Heart left ventricle (tissue), 16 donors: ENCODE data around the gene CYP39A1. TPM values are rescaled to one million over a fixed set of nuclear protein-coding genes. Genes with fewer than 3 reads are reported as not detected.

Experiments
- ATAC-seq, 4 donors: fragments of 200-7000 bp; cut with Tn5 transposase; one replicate each; pipeline ENCODE4 v1.9.1; 2020 to 2022; ENCODE audit warnings: moderate library complexity in 4 of 4, mild to moderate bottlenecking in 3 of 4, moderate number of reproducible peaks in 1 of 4
- DNase-seq, 5 donors: peaks; one replicate each; pipeline ENCODE4 v3.0.0-alpha.2; 2020
- H3K27ac ChIP-seq, 12 donors: fragments of 200-600 bp; sonication (generic) in 4 of 12; one replicate each; pipeline versions ENCODE4 v1.5.0 to v1.8.0; 2016 to 2022; ENCODE audit warnings: mild to moderate bottlenecking in 2 of 12
- H3K27me3 ChIP-seq, 9 donors: fragments of 200-600 bp; sonication (generic) in 2 of 9; one replicate each; pipeline versions ENCODE4 v1.5.1 to v1.8.0; 2016 to 2022; ENCODE audit warnings: mild to moderate bottlenecking in 3 of 9
- H3K36me3 ChIP-seq, 9 donors: fragments of 200-600 bp; sonication (generic) in 2 of 9; one replicate each; pipeline versions ENCODE4 v1.5.0 to v1.8.0; 2018 to 2022; ENCODE audit warnings: mild to moderate bottlenecking in 2 of 9
- H3K4me1 ChIP-seq, 12 donors: fragments of 200-600 bp; sonication (generic) in 4 of 12; one replicate each; pipeline versions ENCODE4 v1.5.0 to v1.8.0; 2016 to 2022; ENCODE audit warnings: mild to moderate bottlenecking in 3 of 12
- H3K4me3 ChIP-seq, 12 donors: fragments of 200-600 bp; sonication (generic) in 4 of 12; one replicate each; pipeline versions ENCODE4 v1.5.0 to v1.8.0; 2017 to 2022; ENCODE audit warnings: mild to moderate bottlenecking in 9 of 12, moderate library complexity in 4 of 12
- H3K9me3 ChIP-seq, 12 donors: fragments of 200-600 bp; sonication (generic) in 4 of 12; one replicate each; pipeline versions ENCODE4 v1.5.0 to v1.8.0; 2016 to 2022; ENCODE audit warnings: mild to moderate bottlenecking in 1 of 12
- POLR2A ChIP-seq, 2 donors: fragments of 450-650 bp; IDR thresholded peaks; one replicate each; pipeline ENCODE4 v1.6.1; 2017; ENCODE audit warnings: antibody characterized with exemption in 2 of 2, mild to moderate bottlenecking in 2 of 2, moderate library complexity in 2 of 2
- WGBS, 4 donors: extraction: QIAGEN DNeasy Blood & Tissue Kit in 2 of 4; methylation state at CpG; one replicate each; pipeline versions ENCODE4 v1.1.5 to v1.1.7; 2013 to 2018; 5-methylcytosine and 5-hydroxymethylcytosine counted together
- intact Hi-C, 10 donors: fragments of 100-400 bp; cut with DNase I; formaldehyde crosslinking; loops; one replicate each; pipeline versions ENCODE4 v1.11.1 to v1.14.2; 2022
- polyA plus RNA-seq, 2 donors: library from polyadenylated mRNA; stranded (reverse); fragments of 200-250 nt; gene quantifications; one replicate each; pipeline ENCODE4 v1.2.3, GENCODE V29; 2013
- total RNA-seq, 9 donors: library from RNA; depleted of rRNA in 2 of 9; stranded (reverse); fragments of >200 nt in 2 of 9; fragmentation: NEBNext Ultra II Directional in 3 of 9; extraction: Animal tissue kit (Norgen Biotek cat#: 25700) in 3 of 9; gene quantifications; one replicate each; pipeline versions ENCODE4 v1.1.0 to v1.2.4, GENCODE V29; 2016 to 2023
- TF ChIP-seq, protein P1 (sequence below), 12 donors: fragments of 200-600 bp; sonication (generic) in 4 of 12; IDR thresholded peaks; one replicate each; pipeline versions ENCODE4 v1.5.0 to v1.8.0; 2018 to 2022; ENCODE audit warnings: antibody characterized with exemption in 12 of 12, mild to moderate bottlenecking in 5 of 12
- donor health status: ischemic (EF 13 %, LVEDD 7.1; RV severe dilation, severe dysfunction).
- donor health status: healthy with polysubstance abuse.
- donor health status: DM: no; HTN: yes; CAD: no.
- donor health status: DM: no; HTN: no; CAD: no.
- donor health status: ischemic (EF 25% LVEDD 6.9; RV normal size, moderate dysfunction).
- donor health status: ischemic (EF 25% LVEDD 5.7; RV mildly dilated, moderate dysfunction).
- donor health status: healthy.
- donor health status: DM: yes; HTN: yes; CAD: no.
- donor health status: ischemic (EF 35%, LVEDD 5.7; RV mildly dilated, moderate dysfunction).
- donor health status: nonischemic (EF 11% LVEDD 7.7; RV severe dilation, severe dysfunction).
- donor health status: DM: yes; HTN: yes; CAD: no.
- donor health status: PGD.
- donor health status: ischemic (EF 29% LVEDD 5.4; RV normal size, mild dysfunction).
- donor health status: nonischemic (EF 23%, LVEDD 6.1; RV moderate dilation, normal function).

The CYP39A1 gene
- total and polyA plus RNA-seq, 11 donors, result 2.9 to 10.5 (median 5.2) TPM

- intact Hi-C loops, result no loop called here
- no peak for TF ChIP-seq POLR2A (IDR thresholded peaks at IDR 0.05)
- TF ChIP-seq, protein P1, sequence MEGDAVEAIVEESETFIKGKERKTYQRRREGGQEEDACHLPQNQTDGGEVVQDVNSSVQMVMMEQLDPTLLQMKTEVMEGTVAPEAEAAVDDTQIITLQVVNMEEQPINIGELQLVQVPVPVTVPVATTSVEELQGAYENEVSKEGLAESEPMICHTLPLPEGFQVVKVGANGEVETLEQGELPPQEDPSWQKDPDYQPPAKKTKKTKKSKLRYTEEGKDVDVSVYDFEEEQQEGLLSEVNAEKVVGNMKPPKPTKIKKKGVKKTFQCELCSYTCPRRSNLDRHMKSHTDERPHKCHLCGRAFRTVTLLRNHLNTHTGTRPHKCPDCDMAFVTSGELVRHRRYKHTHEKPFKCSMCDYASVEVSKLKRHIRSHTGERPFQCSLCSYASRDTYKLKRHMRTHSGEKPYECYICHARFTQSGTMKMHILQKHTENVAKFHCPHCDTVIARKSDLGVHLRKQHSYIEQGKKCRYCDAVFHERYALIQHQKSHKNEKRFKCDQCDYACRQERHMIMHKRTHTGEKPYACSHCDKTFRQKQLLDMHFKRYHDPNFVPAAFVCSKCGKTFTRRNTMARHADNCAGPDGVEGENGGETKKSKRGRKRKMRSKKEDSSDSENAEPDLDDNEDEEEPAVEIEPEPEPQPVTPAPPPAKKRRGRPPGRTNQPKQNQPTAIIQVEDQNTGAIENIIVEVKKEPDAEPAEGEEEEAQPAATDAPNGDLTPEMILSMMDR (IDR thresholded peaks at IDR 0.05), result no peak
- 96 to 100% (median 98%) methylated on average over 1 of the region's 1 CpG for WGBS, 4 donors
- no peak overlapping the region for H3K27ac ChIP-seq
- H3K9me3 ChIP-seq, result no peaks in the 10 kb centered on the region
- no peak overlapping the region for H3K4me3 ChIP-seq
- DNase-seq (no peak), ATAC-seq (no peak)
- H3K4me1 ChIP-seq, result no peaks in the 10 kb centered on the region
- no peaks in the 10 kb centered on the region for H3K36me3 ChIP-seq
- H3K27me3 ChIP-seq, result no peaks in the 10 kb centered on the region
Measured at GRCh38 chr6:46563924-46564323, 88.7 kb downstream of the CYP39A1 start.

DNA sequence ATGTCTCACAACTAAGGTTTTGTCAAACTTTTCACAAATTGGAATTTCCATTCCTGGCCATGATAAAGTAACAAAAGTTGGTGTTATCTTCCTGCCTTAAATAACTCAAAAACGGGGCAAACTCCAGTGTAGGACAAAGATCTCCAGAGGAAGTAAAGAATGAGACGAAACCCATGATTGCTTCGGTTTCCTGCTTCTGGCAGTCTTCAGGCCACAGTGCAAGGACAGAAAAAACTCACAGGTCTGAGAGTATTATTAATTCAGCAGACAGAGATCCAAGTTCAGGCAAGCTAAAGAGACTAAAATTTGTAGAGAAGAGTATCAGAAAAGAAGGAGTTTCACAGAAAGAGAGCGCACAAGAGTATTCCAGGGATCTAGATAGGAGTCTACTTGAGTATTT lies 96.6 kb downstream of the CYP39A1 start:
- no peak overlapping the region for H3K4me3 ChIP-seq
- no peak for DNase-seq
- no peaks in the 10 kb centered on the region for H3K27me3 ChIP-seq
- no peaks in the 10 kb centered on the region for H3K36me3 ChIP-seq
- no peaks in the 10 kb centered on the region for H3K9me3 ChIP-seq
- peak overlapping the region in 2 of 12 donors; percentile 2 to 20 for H3K27ac ChIP-seq
- no peak for ATAC-seq
- intact Hi-C loops, result no loop called here
- 57 to 59% (median 58%) methylated on average over 4 of the region's 4 CpGs for WGBS, 4 donors
- TF ChIP-seq POLR2A (IDR thresholded peaks at IDR 0.05), result no peak
- TF ChIP-seq, protein P1 (IDR thresholded peaks at IDR 0.05), result no peak
- peaks cover 0 to 5% (median 0%) of the 10 kb centered on the region in 12 donors for H3K4me1 ChIP-seq

DNA sequence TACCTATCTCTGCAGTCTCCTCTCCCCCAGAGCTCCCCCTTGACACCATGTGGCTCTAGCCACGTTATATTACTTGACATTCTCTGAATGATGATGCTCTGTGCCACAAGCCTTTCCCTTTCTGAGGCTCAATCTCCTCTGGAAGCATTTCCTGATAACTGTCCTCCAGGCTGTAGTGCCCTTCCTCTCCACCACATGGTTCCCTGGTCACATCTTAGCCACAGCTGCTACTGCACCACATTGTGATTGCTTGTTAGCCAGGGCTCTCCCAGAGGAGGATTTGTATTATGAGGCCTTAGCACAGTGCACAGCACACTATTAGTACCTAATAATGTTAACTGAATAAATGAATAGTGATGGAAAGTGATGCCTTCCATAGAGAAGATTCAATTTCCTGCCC lies 97.5 kb downstream of the CYP39A1 start:
- intact Hi-C loops, result no loop called here
- Histone ChIP-seq H3K9me3 (no peaks in the 10 kb centered on the region), H3K27ac (no peak overlapping the region), H3K27me3 (no peaks in the 10 kb centered on the region), H3K4me1 (peaks cover 0 to 5% (median 0%) of the 10 kb centered on the region in 12 donors), H3K4me3 (no peak overlapping the region), H3K36me3 (no peaks in the 10 kb centered on the region)
- 36 to 59% (median 53%) methylated on average over 1 of the region's 1 CpG for WGBS, 4 donors
- DNase-seq (no peak), ATAC-seq (peak in 2 of 4 donors; percentile 32 to 63)
- TF ChIP-seq, protein P1 (IDR thresholded peaks at IDR 0.05), result peak in 1 of 12 donors; percentile 15
- TF ChIP-seq POLR2A (IDR thresholded peaks at IDR 0.05), result no peak

DNA sequence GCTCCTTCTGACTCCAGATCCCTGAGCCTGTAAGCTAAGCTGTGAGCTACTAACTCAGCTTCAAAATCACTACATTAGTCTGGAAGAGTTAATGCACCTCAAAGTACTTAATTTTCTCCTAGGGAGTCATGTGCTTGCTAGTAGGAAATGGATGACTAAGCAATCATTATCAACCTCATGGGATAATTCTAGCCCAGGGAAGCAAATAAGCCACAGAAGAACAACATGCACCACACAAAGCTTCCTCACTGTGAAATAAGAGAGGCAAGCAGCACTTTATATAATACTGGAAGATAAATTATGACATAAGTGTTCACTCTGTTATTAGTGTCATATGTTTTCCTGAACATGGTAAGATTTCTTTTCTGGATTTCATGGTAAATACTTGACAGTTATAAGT lies 103.5 kb downstream of the CYP39A1 start:
- peaks cover 0 to 10% (median 2%) of the 10 kb centered on the region in 12 donors for H3K4me1 ChIP-seq
- H3K9me3 ChIP-seq, result peaks cover 0 to 21% (median 8%) of the 10 kb centered on the region in 12 donors
- H3K4me3 ChIP-seq, result no peak overlapping the region
- TF ChIP-seq, protein P1 (IDR thresholded peaks at IDR 0.05), result no peak
- no peak for TF ChIP-seq POLR2A (IDR thresholded peaks at IDR 0.05)
- no peaks in the 10 kb centered on the region for H3K27me3 ChIP-seq
- DNase-seq (no peak), ATAC-seq (peak in 1 of 4 donors; percentile 24)
- intact Hi-C loops, result no loop called here
- no peak overlapping the region for H3K27ac ChIP-seq
- no peaks in the 10 kb centered on the region for H3K36me3 ChIP-seq
